HG03060 (cell line): ENCODE measurements around the gene SELE.

Source experiments
- ATAC-seq: cut with Tn5 transposase; IDR thresholded peaks from one replicate; pipeline ENCODE4 v1.9.1; 2021; ENCODE audit warnings: low read depth, moderate number of reproducible peaks; ENCODE audit not compliant: unreplicated experiment

Gene SELE, protein sequence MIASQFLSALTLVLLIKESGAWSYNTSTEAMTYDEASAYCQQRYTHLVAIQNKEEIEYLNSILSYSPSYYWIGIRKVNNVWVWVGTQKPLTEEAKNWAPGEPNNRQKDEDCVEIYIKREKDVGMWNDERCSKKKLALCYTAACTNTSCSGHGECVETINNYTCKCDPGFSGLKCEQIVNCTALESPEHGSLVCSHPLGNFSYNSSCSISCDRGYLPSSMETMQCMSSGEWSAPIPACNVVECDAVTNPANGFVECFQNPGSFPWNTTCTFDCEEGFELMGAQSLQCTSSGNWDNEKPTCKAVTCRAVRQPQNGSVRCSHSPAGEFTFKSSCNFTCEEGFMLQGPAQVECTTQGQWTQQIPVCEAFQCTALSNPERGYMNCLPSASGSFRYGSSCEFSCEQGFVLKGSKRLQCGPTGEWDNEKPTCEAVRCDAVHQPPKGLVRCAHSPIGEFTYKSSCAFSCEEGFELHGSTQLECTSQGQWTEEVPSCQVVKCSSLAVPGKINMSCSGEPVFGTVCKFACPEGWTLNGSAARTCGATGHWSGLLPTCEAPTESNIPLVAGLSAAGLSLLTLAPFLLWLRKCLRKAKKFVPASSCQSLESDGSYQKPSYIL

GRCh38 chr1:169733924-169734323, at the start of gene SELE:
Gene SELE, minus strand, starts transcription at chr1:169734079. Its CDS starts 467 bp downstream, at chr1:169733612.
- ATAC-seq, result no peak

DNA sequence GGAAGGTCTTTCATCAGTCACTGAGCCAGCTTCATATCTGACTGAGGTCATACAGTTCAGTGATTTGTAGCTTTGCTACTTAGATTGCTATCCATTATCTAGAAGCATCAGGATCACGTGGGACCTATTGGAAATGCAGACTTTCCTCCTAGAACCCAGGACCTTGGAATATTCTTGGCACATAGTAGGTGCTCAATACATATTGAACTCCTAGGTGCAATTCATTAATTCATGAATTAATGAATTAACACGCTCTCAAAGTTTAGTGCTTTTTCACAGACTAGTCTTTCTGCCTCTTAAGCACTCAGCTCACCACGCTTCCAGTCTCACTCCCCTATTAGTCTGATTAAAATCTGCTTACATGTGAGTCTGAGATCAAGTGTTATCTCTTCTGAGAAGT, 48.7 kb upstream of the SELE start:
- no peak for ATAC-seq

- no peak for ATAC-seq
These were observed 46.1 kb upstream of the SELE start for GRCh38 chr1:169779970-169780369.

- ATAC-seq, result no peak
These were observed 45.3 kb upstream of the SELE start for GRCh38 chr1:169779150-169779549.

DNA sequence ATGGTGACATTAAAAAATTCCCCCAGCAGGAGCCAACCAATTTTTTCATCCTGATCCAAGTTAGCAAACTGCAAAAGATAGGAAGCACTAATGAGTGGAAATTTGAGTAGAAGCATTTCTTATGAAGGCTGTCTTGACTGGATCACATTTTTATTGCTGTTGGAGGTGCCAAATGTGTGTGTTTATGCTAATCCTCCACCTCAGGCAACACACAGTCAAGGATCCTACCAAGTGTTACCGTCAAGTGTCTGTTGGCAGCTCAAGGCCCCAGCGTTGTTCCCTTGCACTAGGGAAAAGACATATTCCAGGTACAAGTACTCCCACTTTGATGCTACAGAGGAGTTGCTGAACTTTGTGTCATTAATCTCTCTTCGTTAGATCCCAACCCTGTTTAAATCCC, 42.6 kb upstream of the SELE start:
- no peak for ATAC-seq

- no peak for ATAC-seq
These were observed 34.3 kb upstream of the SELE start for GRCh38 chr1:169768161-169768560.

- ATAC-seq, result no peak
These were observed 31.9 kb upstream of the SELE start for GRCh38 chr1:169765580-169766331.

DNA sequence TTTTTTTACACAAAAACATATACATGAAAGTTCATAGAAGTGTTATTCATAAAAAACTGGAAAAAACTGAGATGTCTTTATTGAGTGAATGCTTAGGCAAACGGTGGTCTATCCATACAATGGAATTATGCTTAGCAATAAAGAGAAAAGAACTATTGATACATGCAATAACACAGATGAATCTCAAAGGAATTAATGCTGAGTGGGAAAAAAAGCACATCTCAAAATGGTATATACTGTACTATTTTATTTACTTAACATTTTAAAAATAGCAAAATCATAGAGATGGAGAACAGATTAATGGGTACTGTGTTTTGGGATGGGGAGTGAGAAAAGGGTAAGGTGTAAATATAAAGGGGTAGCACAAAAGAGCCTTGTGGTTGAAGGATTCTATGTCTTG, 31.0 kb upstream of the SELE start:
- ATAC-seq, result no peak

DNA sequence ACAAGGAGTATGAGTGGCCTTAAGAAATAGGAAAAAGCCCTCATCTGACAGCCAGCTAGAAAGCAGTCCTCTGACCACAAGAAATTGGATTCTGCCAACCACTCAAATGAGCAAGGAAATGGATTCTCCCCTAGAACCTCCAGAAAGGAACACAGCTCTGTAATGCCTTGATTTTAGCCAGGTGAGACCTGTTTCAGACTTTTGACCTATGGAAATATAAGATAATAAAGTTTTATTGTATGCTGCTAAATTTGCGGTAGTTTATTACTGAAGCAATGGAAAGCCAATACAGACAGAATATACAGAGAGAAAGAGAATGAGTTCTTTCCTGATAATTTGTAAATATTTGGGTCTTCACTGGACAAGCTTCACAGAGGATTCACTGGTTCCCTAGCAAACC, 28.8 kb upstream of the SELE start:
- no peak for ATAC-seq

- ATAC-seq, result no peak
These were observed 25.2 kb upstream of the SELE start for GRCh38 chr1:169759038-169759437.

GRCh38 chr1:169753549-169753948, 19.7 kb upstream of the SELE start:
- no peak for ATAC-seq

DNA sequence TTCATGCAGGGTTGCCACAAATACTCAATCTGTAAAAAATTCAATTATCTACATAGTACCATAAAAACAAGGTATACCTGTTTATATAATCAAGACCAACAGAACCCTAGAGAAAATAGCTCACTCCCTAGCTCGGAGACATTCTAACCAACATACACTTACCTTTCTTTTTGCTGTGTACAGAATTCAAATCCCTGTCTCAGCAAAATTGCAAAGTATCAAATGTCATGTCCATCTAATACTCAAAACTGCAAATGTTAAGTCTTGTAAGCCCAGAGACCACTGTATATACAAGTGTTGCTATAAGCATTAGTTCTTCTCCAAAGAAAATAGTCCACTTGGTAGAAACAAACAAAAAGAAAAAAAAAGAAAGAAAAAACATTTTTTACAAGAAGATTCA, 16.2 kb upstream of the SELE start:
- no peak for ATAC-seq

DNA sequence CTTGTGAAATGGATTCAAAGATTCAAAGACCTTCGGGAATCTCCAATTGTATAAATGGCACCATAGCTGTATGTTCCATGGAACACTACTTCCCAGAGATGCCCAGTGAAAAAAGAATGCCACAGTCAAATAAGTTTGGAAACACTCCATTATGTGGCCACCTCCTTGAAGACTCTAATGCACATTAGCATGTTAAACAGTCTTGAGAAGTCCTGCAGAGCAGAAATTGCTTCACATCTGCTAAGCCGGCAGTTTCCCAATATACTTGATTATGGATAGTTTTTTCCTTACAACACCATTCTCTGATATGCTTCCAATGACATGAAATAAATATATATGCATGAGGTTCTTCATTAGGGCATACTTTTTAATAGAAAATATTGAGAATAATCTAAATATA, 12.7 kb upstream of the SELE start:
- ATAC-seq, result no peak

DNA sequence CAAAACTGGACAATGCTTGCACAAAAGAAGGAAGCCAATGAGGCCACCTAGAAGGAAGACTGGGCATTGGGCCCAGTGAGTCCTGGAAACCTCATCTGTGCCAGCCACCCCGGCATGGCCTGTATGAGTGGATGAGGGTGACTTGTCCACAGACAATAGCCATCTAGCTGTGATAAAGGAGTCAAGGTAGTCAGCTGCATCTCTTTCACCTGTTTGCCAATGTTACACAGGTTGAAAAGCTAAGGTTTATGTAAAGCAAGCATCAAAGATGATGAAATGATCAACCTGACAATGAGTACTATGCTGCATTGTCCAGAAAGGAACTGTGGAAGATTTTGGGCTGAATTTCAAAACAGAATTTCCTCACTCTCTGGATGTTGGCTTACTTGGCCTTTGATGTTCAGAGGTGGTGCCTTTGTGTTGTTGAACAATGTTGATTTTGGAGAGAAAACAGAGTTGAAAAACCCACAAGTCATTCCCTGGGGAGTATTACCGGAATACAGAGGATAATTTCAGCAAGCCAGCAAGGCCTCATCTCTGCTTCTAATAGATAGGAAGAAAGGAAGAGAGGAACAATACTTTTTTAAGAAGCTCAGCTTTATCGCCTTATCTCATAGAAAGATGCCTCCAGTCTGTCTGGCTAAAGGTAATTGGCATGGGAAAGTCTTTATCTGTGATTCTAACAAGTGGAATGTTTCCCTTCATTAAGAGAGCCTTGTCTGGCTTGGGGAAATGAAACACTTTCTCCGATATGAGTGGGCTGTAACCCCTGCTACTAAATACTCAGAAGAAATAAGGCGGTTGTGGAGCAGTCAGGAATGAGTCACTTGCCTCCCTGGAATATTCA, 11.4 kb upstream of the SELE start:
- ATAC-seq, result no peak

DNA sequence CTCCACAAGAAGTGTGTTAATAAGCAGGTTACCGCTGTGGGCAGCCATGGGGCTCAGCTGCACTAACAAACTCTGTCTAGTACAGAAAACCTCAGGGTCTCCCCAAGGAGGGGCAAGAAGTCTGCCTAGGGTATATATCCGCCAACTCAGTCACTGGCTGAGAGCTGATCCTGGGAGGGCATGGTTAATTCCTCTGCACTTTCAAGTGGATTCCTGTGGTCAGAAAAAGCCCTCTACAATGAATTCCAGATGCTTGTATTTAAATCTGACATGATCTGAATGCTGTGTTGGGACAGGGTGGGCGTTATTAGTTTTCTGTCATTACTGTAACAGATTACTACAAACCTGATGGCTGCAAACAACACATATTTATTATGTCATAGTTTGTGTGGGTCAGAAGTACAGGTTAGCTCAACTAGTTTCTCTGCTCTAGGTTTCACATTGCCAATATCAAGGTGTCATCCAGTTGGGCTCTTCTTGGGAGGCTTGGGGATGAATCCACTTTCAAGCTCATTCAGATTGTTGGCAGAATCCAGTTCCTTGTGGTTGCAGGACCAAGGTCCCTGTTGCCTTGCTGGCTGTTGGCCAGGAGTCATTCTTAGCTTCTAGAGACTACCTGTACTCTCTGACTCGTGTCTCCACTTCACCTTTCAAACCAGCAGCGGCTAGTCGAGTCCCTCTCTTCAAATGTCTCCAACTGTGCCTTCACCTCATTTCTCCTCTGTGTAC, 8.0 kb upstream of the SELE start:
- no peak for ATAC-seq

DNA sequence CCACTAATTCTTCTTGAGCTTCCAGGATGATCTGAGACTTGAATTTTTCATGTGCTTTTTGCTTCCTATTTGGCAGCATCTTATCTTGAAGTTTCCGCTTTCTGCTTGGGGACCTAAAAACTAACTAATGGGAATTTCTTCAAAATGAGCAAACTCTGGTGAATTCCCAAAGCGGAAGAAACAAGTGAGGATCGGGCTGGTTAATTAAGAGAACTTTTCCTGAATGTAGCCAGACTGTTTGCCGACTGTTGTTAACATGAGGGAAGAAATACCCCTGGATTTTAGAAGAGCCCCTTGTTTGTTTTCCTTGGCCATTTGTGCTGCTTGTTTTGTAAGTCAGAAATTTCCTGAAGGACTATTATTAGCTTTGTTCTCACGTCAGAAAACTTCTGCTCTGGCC, 6.1 kb upstream of the SELE start:
- no peak for ATAC-seq

DNA sequence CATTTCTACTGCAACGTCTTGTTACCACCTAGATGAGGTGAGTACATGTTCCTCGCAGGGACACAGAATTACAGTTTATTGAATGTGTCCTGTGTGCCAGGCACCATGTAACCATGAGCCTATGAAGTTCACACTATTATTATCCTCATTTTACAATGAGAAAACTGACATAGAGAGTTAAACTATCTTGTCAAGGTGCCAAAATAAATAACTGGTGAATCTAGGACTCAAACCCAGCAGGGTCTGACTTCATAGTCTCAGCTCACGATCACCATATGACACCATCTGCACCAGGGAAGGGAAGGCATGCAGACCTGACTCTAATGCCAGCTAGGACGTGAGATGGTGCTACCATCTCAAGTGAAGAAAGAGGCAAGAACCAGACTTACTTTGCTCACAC, 2.4 kb downstream of the SELE start:
- ATAC-seq, result no peak

GRCh38 chr1:169729991-169730390, 3.9 kb downstream of the SELE start:
- ATAC-seq, result no peak

- no peak for ATAC-seq
These were observed 6.6 kb downstream of the SELE start for GRCh38 chr1:169727307-169727706.

DNA sequence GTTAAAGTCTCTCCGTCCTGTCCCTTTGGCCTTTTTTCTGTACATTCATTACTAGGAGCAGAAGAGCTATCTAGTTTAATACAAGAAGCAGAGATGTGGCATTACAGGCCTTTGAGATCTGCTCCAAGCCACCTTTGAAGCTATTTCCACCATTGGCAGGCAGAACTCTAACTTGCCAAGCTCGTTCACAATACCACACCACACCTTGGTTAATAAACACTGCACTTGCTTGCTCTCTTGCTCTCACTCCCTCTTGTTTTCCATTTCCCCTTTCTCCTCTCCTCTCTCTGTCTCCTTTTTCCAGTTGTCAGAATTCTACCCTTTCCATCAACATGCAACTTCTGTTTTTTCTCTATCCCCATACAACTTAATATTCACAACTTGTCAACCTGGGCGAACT, 7.0 kb downstream of the SELE start:
- ATAC-seq, result no peak
